HepG2 (cell line): ENCODE measurements around the gene AANAT. TPM values are rescaled to one million over a fixed set of nuclear protein-coding genes. Genes with fewer than 3 reads are reported as not detected.

Experiments
- ETS1 ChIP-seq: sonication (generic); formaldehyde crosslinking; IDR thresholded peaks from 2 replicates; pipeline ENCODE4 v1.4.0; 2020; ENCODE audit warnings: missing genetic modification reagents
- HIC2 ChIP-seq: sonication (generic); formaldehyde crosslinking; IDR thresholded peaks from 2 replicates; pipeline ENCODE4 v1.9.0; 2022; ENCODE audit warnings: low read depth, missing genetic modification reagents
- ISL2 ChIP-seq: sonication (generic); formaldehyde crosslinking; IDR thresholded peaks from 2 replicates; pipeline ENCODE4 v1.5.0; 2020; ENCODE audit warnings: missing genetic modification reagents
- MEF2D ChIP-seq: sonication (generic); formaldehyde crosslinking; IDR thresholded peaks from 2 replicates; pipeline ENCODE4 v1.5.1; 2020; ENCODE audit warnings: mild to moderate bottlenecking, missing genetic modification reagents
- ZBTB7B ChIP-seq: sonication (generic); formaldehyde crosslinking; IDR thresholded peaks from 2 replicates; pipeline ENCODE4 v1.4.0; 2020; ENCODE audit warnings: missing genetic modification reagents
- ZFP90 ChIP-seq: sonication (generic); formaldehyde crosslinking; IDR thresholded peaks from 2 replicates; pipeline ENCODE4 v1.8.0; 2022; ENCODE audit warnings: missing genetic modification reagents, mild to moderate bottlenecking, inconsistent platforms, borderline replicate concordance
- ZNF160 ChIP-seq: sonication (generic); formaldehyde crosslinking; IDR thresholded peaks from 2 replicates; pipeline ENCODE4 v1.8.0; 2022; ENCODE audit warnings: mild to moderate bottlenecking, inconsistent platforms, missing genetic modification reagents
- ZNF232 ChIP-seq: sonication (generic); formaldehyde crosslinking; IDR thresholded peaks from 2 replicates; pipeline ENCODE4 v1.4.0; 2020; ENCODE audit warnings: missing genetic modification reagents, borderline replicate concordance
- polyA plus RNA-seq, 8 experiments: library from polyadenylated mRNA; depleted of rRNA in 3 of 8; stranded (reverse) in 7 of 8; unstranded in 1 of 8; fragments of >200 nt; fragmentation: Illumina TruSeq in 4 of 8; extraction: Trizol in 4 of 8; gene quantifications; 2 replicates each; pipeline versions ENCODE4 v1.2.1 to v1.2.3, GENCODE V29; 2011 to 2016; ENCODE audit warnings: low read depth in 4 of 8, missing spikeins in 1 of 8, mixed read lengths in 1 of 8; ENCODE audit not compliant: insufficient read depth in 1 of 8
- total RNA-seq, 5 experiments: library from RNA; depleted of rRNA; stranded (reverse); fragments of >200 nt; fragmentation: Illumina TruSeq; extraction: Trizol; gene quantifications; 2 replicates each; pipeline ENCODE4 v1.2.3, GENCODE V29; 2016; ENCODE audit warnings: low read depth in 1 of 5

Gene AANAT
- total and polyA plus RNA-seq, 2 of the 13 experiments (the other 11 are each of a cell fraction or from before 2014, with no cell fraction given): 0.07 TPM; not detected in 1

DNA sequence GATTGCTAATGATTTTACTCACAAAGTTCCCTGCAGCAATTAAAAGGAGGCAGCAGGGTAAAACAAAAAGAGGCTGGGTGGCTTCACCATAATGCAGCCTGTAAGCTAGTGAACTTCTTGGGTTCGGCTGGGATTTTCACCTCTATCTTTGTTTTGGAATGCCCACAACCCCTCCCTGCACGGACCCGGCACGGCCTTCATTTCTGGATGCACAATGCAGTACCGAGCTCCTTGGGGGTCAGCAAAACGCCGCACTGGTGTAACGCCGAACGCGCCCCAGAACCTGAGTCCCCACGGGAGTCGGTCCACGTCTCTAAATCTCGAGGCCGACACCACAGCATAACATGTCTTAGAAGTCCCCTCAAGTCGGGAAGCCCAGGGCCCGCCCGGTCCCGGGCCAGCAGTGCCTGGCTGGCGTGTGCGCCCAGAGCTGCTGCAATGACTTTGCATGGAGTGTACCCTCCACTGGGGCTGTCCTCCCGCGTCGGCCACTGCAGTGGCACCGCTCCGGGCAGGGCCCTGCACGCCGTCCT lies 15.2 kb upstream of the AANAT start (continued):
- TF ChIP-seq ETS1 (CRISPR knock-in tag) (peak; percentile 65; the same call in 1 of the 2 replicates), ZFP90 (CRISPR knock-in tag) (0 out of 2 replicates have a peak, but pooled peaks have one; percentile 7), ZBTB7B (0 out of 2 replicates have a peak, but pooled peaks have one; percentile 14), ZNF160 (CRISPR knock-in tag) (0 out of 2 replicates have a peak, but pooled peaks have one; percentile 16), MEF2D (CRISPR knock-in tag) (0 out of 2 replicates have a peak, but pooled peaks have one; percentile 17), ZNF232 (CRISPR knock-in tag) (0 out of 2 replicates have a peak, but pooled peaks have one; percentile 35), ISL2 (CRISPR knock-in tag) (0 out of 2 replicates have a peak, but pooled peaks have one; percentile 13), HIC2 (0 out of 2 replicates have a peak, but pooled peaks have one; percentile 28)
